Mesothelial cell of epicardium (in vitro differentiated cells): ENCODE data around the gene ARGLU1. TPM values are rescaled to one million over a fixed set of nuclear protein-coding genes. Genes with fewer than 3 reads are reported as not detected.
A peak's percentile ranks its signal among the peaks of the same experiment; 100 is the strongest.

ENCODE experiments used
- DNase-seq, 2 experiments: peaks; one replicate each; pipeline ENCODE4 v3.0.0; 2021; ENCODE audit warnings: low spot score in 2 of 2; ENCODE audit not compliant: unreplicated experiment in 2 of 2
- H3K27ac Mint-ChIP-seq: 2 replicates; pipeline ENCODE4 v1.8.0; 2021; ENCODE audit warnings: mixed read lengths
- H3K27me3 Mint-ChIP-seq: 2 replicates; pipeline ENCODE4 v1.8.0; 2021; ENCODE audit warnings: low read depth, mixed read lengths
- H3K36me3 Mint-ChIP-seq: 2 replicates; pipeline ENCODE4 v1.8.0; 2021; ENCODE audit warnings: mixed read lengths
- H3K4me1 Mint-ChIP-seq: 2 replicates; pipeline ENCODE4 v1.8.0; 2021; ENCODE audit warnings: mixed read lengths
- H3K4me3 Mint-ChIP-seq: 2 replicates; pipeline ENCODE4 v1.8.0; 2021; ENCODE audit warnings: mild to moderate bottlenecking, moderate library complexity, mixed read lengths
- H3K9me3 Mint-ChIP-seq: 2 replicates; pipeline ENCODE4 v1.8.0; 2021; ENCODE audit warnings: mixed read lengths
- CTCF ChIP-seq: fragments of 200-600 bp; sonication (generic); IDR thresholded peaks from one replicate; pipeline ENCODE4 v1.5.0; 2021; ENCODE audit warnings: antibody characterized with exemption; ENCODE audit not compliant: unreplicated experiment
- total RNA-seq: library from RNA; stranded (reverse); gene quantifications from 3 replicates; pipeline ENCODE4 v1.2.1, GENCODE V29; 2021

Gene ARGLU1
- total RNA-seq, 1 donor from 2014 or later: 233 TPM

DNA sequence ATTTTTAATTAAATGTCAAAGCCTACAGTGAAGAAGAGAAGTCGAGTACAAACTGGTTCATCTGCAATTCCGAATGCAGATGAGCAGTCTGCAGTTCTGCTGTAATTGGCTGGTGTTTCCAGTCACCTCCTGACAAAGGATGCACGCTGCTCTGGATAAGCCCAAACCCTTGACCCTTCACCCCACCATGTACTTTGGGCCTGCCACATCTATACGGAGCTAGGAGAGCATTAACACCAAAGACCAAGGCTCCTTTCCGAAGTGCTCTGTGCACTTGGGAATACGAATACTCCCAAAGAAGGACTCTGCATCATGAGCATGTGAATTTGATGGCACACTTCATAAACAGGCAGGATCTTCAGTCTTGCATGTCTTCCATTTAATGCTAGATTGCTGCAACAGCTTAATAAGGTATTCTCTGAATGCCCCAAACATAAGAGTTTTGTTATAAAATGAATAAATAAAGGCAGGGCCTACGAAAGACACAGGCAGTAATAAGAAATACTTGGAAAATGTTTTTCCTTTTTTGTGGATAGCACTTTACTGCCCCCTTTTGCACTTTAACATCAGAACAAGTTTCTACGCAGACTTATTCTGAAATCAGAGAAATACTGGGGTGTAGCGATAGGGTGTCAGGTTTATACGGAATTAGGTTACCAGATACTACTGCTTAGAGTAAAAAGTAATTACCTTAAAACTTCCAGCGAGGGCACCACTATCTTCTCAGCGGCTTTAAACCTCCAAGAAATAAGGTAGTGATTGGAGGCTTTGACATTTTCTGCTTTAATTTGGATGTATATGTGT, 47.5 kb downstream of the ARGLU1 start:
- H3K36me3 Mint-ChIP-seq: peaks cover 2% of the 10 kb centered on the region
- no peaks in the 10 kb centered on the region for H3K9me3 Mint-ChIP-seq
- H3K4me1 Mint-ChIP-seq: peaks cover 88% of the 10 kb centered on the region
- peak overlapping the region; percentile 20 for H3K4me3 Mint-ChIP-seq
- H3K27me3 Mint-ChIP-seq: no peaks in the 10 kb centered on the region
- no peak for DNase-seq
- peak overlapping the region; percentile 78 for H3K27ac Mint-ChIP-seq
- TF ChIP-seq CTCF: no peak

GRCh38 chr13:106518512-106518911, 49.4 kb downstream of the ARGLU1 start:
- peaks cover 90% of the 10 kb centered on the region for H3K4me1 Mint-ChIP-seq
- DNase-seq: no peak
- no peak for TF ChIP-seq CTCF
- H3K4me3 Mint-ChIP-seq: no peak overlapping the region
- peaks cover 2% of the 10 kb centered on the region for H3K36me3 Mint-ChIP-seq
- no peaks in the 10 kb centered on the region for H3K9me3 Mint-ChIP-seq
- no peaks in the 10 kb centered on the region for H3K27me3 Mint-ChIP-seq
- H3K27ac Mint-ChIP-seq: peak overlapping the region; percentile 80

DNA sequence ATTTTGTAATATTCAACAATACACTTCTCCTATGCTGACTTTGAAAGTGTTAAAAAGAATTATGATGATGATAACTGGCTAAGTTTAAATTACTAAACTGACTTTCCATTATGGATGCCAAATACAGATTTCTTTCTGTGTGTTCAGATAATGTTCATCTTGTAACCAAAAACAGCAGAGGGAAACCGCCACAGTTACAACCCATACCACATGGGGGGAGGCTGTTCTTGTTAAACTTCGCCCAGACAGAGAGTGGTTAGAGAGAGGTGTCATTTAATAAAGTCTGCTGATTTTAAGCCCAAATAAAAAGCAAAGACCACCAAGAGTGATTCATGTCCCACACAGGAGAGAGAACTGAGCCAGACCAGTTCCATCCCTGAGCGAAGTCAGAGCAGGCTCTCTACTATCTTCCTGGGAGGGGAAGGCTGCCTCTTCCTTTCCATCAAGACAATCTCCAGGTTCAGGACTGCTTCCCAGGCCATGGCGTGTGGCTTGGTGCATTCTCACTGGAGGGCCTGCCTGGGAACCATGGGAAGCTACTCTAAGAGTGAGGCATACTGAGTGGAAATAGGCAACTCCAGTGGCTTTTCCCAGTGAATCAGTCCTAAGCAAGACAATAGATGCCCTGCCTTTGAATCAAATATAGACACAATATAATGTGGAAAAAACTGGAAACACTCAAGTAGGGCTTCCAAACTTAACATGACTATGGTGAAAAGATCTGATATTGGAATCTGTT, 50.7 kb downstream of the ARGLU1 start:
- Mint-ChIP-seq H3K27ac (peak overlapping the region; percentile 65), H3K9me3 (no peaks in the 10 kb centered on the region), H3K4me1 (peaks cover 89% of the 10 kb centered on the region), H3K27me3 (no peaks in the 10 kb centered on the region), H3K36me3 (peaks cover 2% of the 10 kb centered on the region), H3K4me3 (no peak overlapping the region)
- DNase-seq: no peak
- no peak for TF ChIP-seq CTCF

DNA sequence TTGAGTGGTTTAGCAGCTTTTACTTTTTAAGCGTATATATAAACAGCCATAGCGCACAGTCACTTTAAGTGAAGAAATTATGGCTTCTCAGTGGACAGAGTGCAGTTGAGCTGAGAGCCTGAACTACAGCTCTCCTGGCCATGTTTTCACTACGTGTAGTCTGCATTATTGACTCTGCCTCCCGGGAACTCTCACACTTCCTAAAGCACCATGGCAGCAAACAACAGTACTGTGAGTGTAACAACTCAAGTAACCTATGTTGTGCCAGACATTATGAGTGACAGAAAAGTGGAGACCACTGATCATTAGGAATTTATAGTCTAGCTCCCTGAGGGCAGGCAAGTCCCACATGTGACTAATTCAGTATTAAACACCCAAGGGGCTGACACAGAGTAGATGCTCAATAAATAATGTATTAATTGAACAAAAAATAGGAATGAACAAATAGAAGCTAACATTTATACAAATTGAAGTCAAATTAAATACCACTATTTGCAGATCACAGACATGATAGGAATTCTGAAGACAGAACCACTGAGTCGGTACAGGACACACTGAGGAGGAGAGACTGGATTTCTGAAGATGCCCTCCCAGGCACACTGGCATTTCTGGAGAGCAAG, 52.2 kb downstream of the ARGLU1 start:
- Mint-ChIP-seq H3K36me3 (peaks cover 13% of the 10 kb centered on the region), H3K4me3 (no peak overlapping the region), H3K4me1 (peaks cover 74% of the 10 kb centered on the region), H3K27me3 (no peaks in the 10 kb centered on the region), H3K9me3 (no peaks in the 10 kb centered on the region), H3K27ac (no peak overlapping the region)
- no peak for TF ChIP-seq CTCF
- DNase-seq: no peak

GRCh38 chr13:106514928-106515634, 52.9 kb downstream of the ARGLU1 start:
- H3K27ac Mint-ChIP-seq: peak overlapping the region; percentile 58
- TF ChIP-seq CTCF: no peak
- no peaks in the 10 kb centered on the region for H3K9me3 Mint-ChIP-seq
- H3K27me3 Mint-ChIP-seq: no peaks in the 10 kb centered on the region
- H3K36me3 Mint-ChIP-seq: peaks cover 15% of the 10 kb centered on the region
- no peak overlapping the region for H3K4me3 Mint-ChIP-seq
- no peak for DNase-seq
- peaks cover 67% of the 10 kb centered on the region for H3K4me1 Mint-ChIP-seq
